PC-9 (cell line): ENCODE results near the gene STPG1. TPM values are rescaled to one million over a fixed set of nuclear protein-coding genes. Genes with fewer than 3 reads are reported as not detected.

Experiments used
- BruUV-seq: library from RNA; stranded (reverse); fragments of 400-500 nt; replicated peaks from 2 replicates; lab custom pipeline; 2021; lab: Mats Ljungman, UMichigan
- CTCF ChIA-PET: fragments of 300-600 bp; sonication (Branson Sonifier 250); formaldehyde crosslinking; loops from one replicate; lab custom pipeline; 2022; ENCODE audit warnings: antibody characterized with exemption; lab: Charles Lee
- POLR2A ChIA-PET: fragments of 300-600 bp; sonication (Branson Sonifier 250); formaldehyde crosslinking; loops from one replicate; lab custom pipeline; 2022; ENCODE audit warnings: antibody characterized with exemption; ENCODE audit not compliant: unreplicated experiment; lab: Charles Lee
- DNase-seq, 2 experiments: peaks; one replicate each; pipeline versions ENCODE4 v3.0.0 to v3.0.0-alpha.2; 2015 to 2022; ENCODE audit warnings: mixed read lengths in 1 of 2
- H2AFZ ChIP-seq: fragments of 200-600 bp; sonication (generic); 2 replicates; pipeline ENCODE4 v1.8.1; 2017; ENCODE audit warnings: antibody characterized with exemption
- H3F3A ChIP-seq: fragments of 200-600 bp; sonication (generic); 2 replicates; pipeline ENCODE4 v1.8.1; 2017; ENCODE audit warnings: antibody characterized with exemption, mild to moderate bottlenecking, low read depth; ENCODE audit not compliant: insufficient read depth
- H3K27ac ChIP-seq: fragments of 200-600 bp; sonication (generic); 2 replicates; pipeline ENCODE4 v1.6.1; 2016; ENCODE audit warnings: mixed run types
- H3K27me3 ChIP-seq: fragments of 200-600 bp; sonication (generic); 2 replicates; pipeline ENCODE4 v1.6.1; 2016; ENCODE audit warnings: low read depth, mixed run types; ENCODE audit not compliant: insufficient read depth
- H3K36me3 ChIP-seq: fragments of 200-600 bp; sonication (generic); 2 replicates; pipeline ENCODE4 v1.6.1; 2016; ENCODE audit warnings: low read depth, mixed run types
- H3K4me1 ChIP-seq: fragments of 200-600 bp; sonication (generic); replicated peaks from 2 replicates; pipeline ENCODE4 v1.6.1; 2016; ENCODE audit warnings: mixed run types; ENCODE audit not compliant: insufficient read depth
- H3K4me2 ChIP-seq: fragments of 200-600 bp; sonication (generic); 2 replicates; pipeline ENCODE4 v1.6.1; 2017; ENCODE audit warnings: mixed run types
- H3K4me3 ChIP-seq: fragments of 200-600 bp; sonication (generic); 2 replicates; pipeline ENCODE4 v1.6.1; 2016; ENCODE audit warnings: mixed run types
- H3K79me2 ChIP-seq: fragments of 200-600 bp; sonication (generic); 2 replicates; pipeline ENCODE4 v1.6.1; 2017; ENCODE audit warnings: low read depth, mixed run types
- H3K9me2 ChIP-seq: fragments of 200-600 bp; sonication (generic); 2 replicates; pipeline ENCODE4 v1.8.1; 2017; ENCODE audit warnings: mild to moderate bottlenecking; ENCODE audit not compliant: insufficient read depth
- H3K9me3 ChIP-seq: fragments of 200-600 bp; sonication (generic); 2 replicates; pipeline ENCODE4 v1.8.1; 2016; ENCODE audit warnings: low read depth; ENCODE audit not compliant: insufficient read depth
- H4K20me1 ChIP-seq: fragments of 200-600 bp; sonication (generic); 2 replicates; pipeline ENCODE4 v1.8.1; 2017; ENCODE audit not compliant: insufficient read depth
- EZH2 ChIP-seq: fragments of 200-600 bp; sonication (generic); IDR thresholded peaks from 2 replicates; pipeline ENCODE4 v1.8.0; 2017; ENCODE audit warnings: antibody characterized with exemption, low read depth
- intact Hi-C: fragments of 100-400 bp; cut with micrococcal nuclease; formaldehyde crosslinking; loops from one replicate; pipeline ENCODE4 v1.10.0; 2022; ENCODE audit not compliant: unreplicated experiment
- total RNA-seq: library from RNA; stranded (reverse); gene quantifications from 2 replicates; pipeline ENCODE4 v1.2.3, GENCODE V29; 2021
- TF ChIP-seq, protein P1 (sequence below): fragments of 200-600 bp; sonication (generic); conservative IDR thresholded peaks from 2 replicates; pipeline ENCODE4 v1.6.1; 2017; ENCODE audit warnings: mixed run types, antibody characterized with exemption, mild to moderate bottlenecking, moderate library complexity

STPG1 gene
- total RNA-seq, 1 experiment from 2014 or later: 11.4 TPM

DNA sequence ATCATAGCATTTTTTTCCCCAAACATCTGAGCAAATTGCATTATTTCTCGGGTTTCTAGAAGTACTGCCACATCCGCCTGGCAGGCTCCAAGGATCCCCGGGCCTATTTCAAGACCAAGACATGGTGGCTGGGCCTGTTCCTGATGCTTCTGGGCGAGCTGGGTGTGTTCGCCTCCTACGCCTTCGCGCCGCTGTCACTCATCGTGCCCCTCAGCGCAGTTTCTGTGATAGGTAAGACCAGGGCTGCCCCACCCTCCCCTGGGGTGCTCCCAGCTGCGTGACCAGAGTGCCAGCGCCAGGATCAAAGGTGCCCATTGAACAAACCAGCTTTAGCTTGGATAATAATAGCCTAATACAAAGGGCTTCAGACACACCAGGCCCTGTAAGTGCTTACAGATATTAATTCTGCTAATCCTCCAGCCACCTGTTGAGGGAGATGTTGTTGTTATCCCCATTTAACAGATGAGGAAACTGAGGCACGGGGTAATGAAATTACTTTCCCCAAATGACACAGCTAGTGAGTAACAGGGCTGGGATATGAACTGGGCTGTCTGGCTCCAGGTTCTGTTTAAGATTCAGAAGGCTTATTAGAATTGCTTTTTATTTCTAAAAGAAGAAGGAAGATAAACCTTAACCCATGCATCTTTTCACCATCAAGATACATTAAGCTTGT lies 28.6 kb upstream of the STPG1 start:
- H3K4me3 ChIP-seq: no peak overlapping the region
- BruUV-seq: no TSS peak
- TF ChIP-seq, protein P1, sequence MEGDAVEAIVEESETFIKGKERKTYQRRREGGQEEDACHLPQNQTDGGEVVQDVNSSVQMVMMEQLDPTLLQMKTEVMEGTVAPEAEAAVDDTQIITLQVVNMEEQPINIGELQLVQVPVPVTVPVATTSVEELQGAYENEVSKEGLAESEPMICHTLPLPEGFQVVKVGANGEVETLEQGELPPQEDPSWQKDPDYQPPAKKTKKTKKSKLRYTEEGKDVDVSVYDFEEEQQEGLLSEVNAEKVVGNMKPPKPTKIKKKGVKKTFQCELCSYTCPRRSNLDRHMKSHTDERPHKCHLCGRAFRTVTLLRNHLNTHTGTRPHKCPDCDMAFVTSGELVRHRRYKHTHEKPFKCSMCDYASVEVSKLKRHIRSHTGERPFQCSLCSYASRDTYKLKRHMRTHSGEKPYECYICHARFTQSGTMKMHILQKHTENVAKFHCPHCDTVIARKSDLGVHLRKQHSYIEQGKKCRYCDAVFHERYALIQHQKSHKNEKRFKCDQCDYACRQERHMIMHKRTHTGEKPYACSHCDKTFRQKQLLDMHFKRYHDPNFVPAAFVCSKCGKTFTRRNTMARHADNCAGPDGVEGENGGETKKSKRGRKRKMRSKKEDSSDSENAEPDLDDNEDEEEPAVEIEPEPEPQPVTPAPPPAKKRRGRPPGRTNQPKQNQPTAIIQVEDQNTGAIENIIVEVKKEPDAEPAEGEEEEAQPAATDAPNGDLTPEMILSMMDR: no peak
- no peak for TF ChIP-seq EZH2
- intact Hi-C loops: no loop called here
- no peaks in the 10 kb centered on the region for H3K79me2 ChIP-seq
- ChIA-PET POLR2A (no interaction called here), CTCF (no interaction called here)
- no peak overlapping the region for H3K27ac ChIP-seq
- no peak overlapping the region for H2AFZ ChIP-seq
- no peaks in the 10 kb centered on the region for H3K4me1 ChIP-seq
- H3K36me3 ChIP-seq: no peaks in the 10 kb centered on the region
- no peaks in the 10 kb centered on the region for H3K9me3 ChIP-seq
- H3K4me2 ChIP-seq: no peak overlapping the region
- H3F3A ChIP-seq: no peaks in the 10 kb centered on the region
- no peaks in the 10 kb centered on the region for H4K20me1 ChIP-seq
- DNase-seq: no peak
- H3K9me2 ChIP-seq: no peaks in the 10 kb centered on the region
- H3K27me3 ChIP-seq: no peaks in the 10 kb centered on the region

DNA sequence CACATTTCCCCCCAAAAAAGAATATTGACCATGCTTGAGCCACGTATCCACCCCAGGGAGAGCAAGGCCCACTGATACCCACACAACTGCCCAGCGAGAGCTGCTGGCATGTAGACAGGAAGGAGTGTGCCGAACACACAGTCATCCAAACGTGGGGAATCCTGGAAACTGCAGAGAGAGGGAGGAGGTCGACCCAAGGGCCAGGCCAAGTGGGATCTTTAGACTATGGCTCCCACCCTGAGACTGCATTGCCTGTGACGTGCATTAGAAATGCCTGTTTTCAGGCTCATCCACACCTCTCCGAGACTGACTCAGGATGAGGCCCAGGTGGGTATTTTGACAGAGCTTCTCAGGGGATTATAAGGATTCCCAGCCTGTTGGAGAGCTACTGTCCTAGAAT lies 27.9 kb upstream of the STPG1 start:
- H3K9me2 ChIP-seq: no peaks in the 10 kb centered on the region
- H3K4me1 ChIP-seq: no peaks in the 10 kb centered on the region
- ChIA-PET CTCF (no interaction called here), POLR2A (no interaction called here)
- no peak overlapping the region for H2AFZ ChIP-seq
- no peaks in the 10 kb centered on the region for H3K79me2 ChIP-seq
- no peaks in the 10 kb centered on the region for H3K27me3 ChIP-seq
- no peak overlapping the region for H3K4me2 ChIP-seq
- no TSS peak for BruUV-seq
- no peaks in the 10 kb centered on the region for H3K9me3 ChIP-seq
- intact Hi-C loops: no loop called here
- no peaks in the 10 kb centered on the region for H4K20me1 ChIP-seq
- no peaks in the 10 kb centered on the region for H3K36me3 ChIP-seq
- no peak overlapping the region for H3K4me3 ChIP-seq
- H3K27ac ChIP-seq: no peak overlapping the region
- no peak for DNase-seq
- no peaks in the 10 kb centered on the region for H3F3A ChIP-seq
- TF ChIP-seq, protein P1: no peak
- TF ChIP-seq EZH2: no peak

GRCh38 chr1:24440436-24440835 lies 26.9 kb upstream of the STPG1 start:
- no peak overlapping the region for H3K4me2 ChIP-seq
- DNase-seq: no peak
- H3F3A ChIP-seq: no peaks in the 10 kb centered on the region
- no peaks in the 10 kb centered on the region for H3K79me2 ChIP-seq
- TF ChIP-seq, protein P1: no peak
- no peak for TF ChIP-seq EZH2
- H3K4me1 ChIP-seq: no peaks in the 10 kb centered on the region
- no peak overlapping the region for H2AFZ ChIP-seq
- no peaks in the 10 kb centered on the region for H4K20me1 ChIP-seq
- ChIA-PET CTCF (no interaction called here), POLR2A (no interaction called here)
- no peaks in the 10 kb centered on the region for H3K27me3 ChIP-seq
- H3K36me3 ChIP-seq: no peaks in the 10 kb centered on the region
- H3K4me3 ChIP-seq: no peak overlapping the region
- intact Hi-C loops: no loop called here
- no peaks in the 10 kb centered on the region for H3K9me3 ChIP-seq
- no TSS peak for BruUV-seq
- no peaks in the 10 kb centered on the region for H3K9me2 ChIP-seq
- no peak overlapping the region for H3K27ac ChIP-seq
